Gastrocnemius medialis (tissue), 4 donors: Measurements from ENCODE around the gene SUB1.

Experiments used
- CTCF ChIP-seq, 5 experiments: fragments of 450-650 bp in 3 of 5; fragments of 200-600 bp in 2 of 5; sonication (generic) in 2 of 5; IDR thresholded peaks in 4 of 5; conservative IDR thresholded peaks in 1 of 5; 1 replicate in 4 of 5; 2 replicates in 1 of 5; pipeline ENCODE4 v1.5.1; 2016 to 2019; ENCODE audit warnings: antibody characterized with exemption in 5 of 5, mild to moderate bottlenecking in 3 of 5, moderate library complexity in 3 of 5
- POLR2A ChIP-seq, 2 donors: fragments of 450-650 bp; IDR thresholded peaks; one replicate each; pipeline ENCODE4 v1.6.1; 2017; ENCODE audit warnings: antibody characterized with exemption in 2 of 2, mild to moderate bottlenecking in 2 of 2, moderate library complexity in 2 of 2

GRCh38 chr5:32583582-32584232 lies 1.6 kb upstream of the SUB1 start:
- TF ChIP-seq POLR2A (IDR thresholded peaks at IDR 0.05) (no peak), CTCF (IDR thresholded peaks at IDR 0.05 in 4 of 5, conservative IDR thresholded peaks at IDR 0.05 in 1 of 5) (no peak)
